ENCODE data around the gene CYTH1. TPM values are rescaled to one million over a fixed set of nuclear protein-coding genes. Genes with fewer than 3 reads are reported as not detected.

Gene CYTH1
- polyA plus RNA-seq, 1 experiment, result 13.7 TPM

GRCh38 chr17:78641666-78642065, 140.4 kb downstream of the CYTH1 start:
- ChIA-PET POLR2A (no interaction called here), CTCF (no interaction called here)
- Histone ChIP-seq H3K4me3 (ENCODE audit: low read depth, low read length) (no peak overlapping the region), H3K27me3 (ENCODE audit: control insufficient read depth, insufficient read depth, low read length) (peaks cover 17% of the 10 kb centered on the region), H3K9me3 (ENCODE audit: control insufficient read depth, insufficient read depth, low read length) (no peaks in the 10 kb centered on the region; the same call in 1 of the 2 replicates), H3K27ac (ENCODE audit: low read depth, low read length) (no peak overlapping the region)
- DNase-seq (ENCODE audit: low read depth, low spot score), result no peak
- no peak for TF ChIP-seq CTCF (IDR thresholded peaks at IDR 0.05; ENCODE audit: low read depth, low read length)

GRCh38 chr17:78641243-78641642, 140.8 kb downstream of the CYTH1 start:
- DNase-seq (ENCODE audit: low read depth, low spot score), result no peak
- no peaks in the 10 kb centered on the region; the same call in 1 of the 2 replicates for H3K9me3 ChIP-seq (ENCODE audit: control insufficient read depth, insufficient read depth, low read length)
- H3K4me3 ChIP-seq (ENCODE audit: low read depth, low read length), result no peak overlapping the region
- peaks cover 18% of the 10 kb centered on the region for H3K27me3 ChIP-seq (ENCODE audit: control insufficient read depth, insufficient read depth, low read length)
- H3K27ac ChIP-seq (ENCODE audit: low read depth, low read length), result no peak overlapping the region
- ChIA-PET POLR2A (no interaction called here), CTCF (no interaction called here)
- TF ChIP-seq CTCF (IDR thresholded peaks at IDR 0.05; ENCODE audit: low read depth, low read length), result no peak

- no peak for DNase-seq (ENCODE audit: low read depth, low spot score)
- POLR2A ChIA-PET, result no interaction called here
Observed at GRCh38 chr17:78640700-78641099, 141.4 kb downstream of the CYTH1 start.

GRCh38 chr17:78637643-78638420, 144.2 kb downstream of the CYTH1 start:
- DNase-seq (ENCODE audit: low read depth, low spot score), result no peak
- ChIA-PET CTCF (no interaction called here), POLR2A (no interaction called here)
- Histone ChIP-seq H3K4me3 (ENCODE audit: low read depth, low read length) (no peak overlapping the region), H3K27me3 (ENCODE audit: control insufficient read depth, insufficient read depth, low read length) (peaks cover 12% of the 10 kb centered on the region), H3K9me3 (ENCODE audit: control insufficient read depth, insufficient read depth, low read length) (no peaks in the 10 kb centered on the region), H3K27ac (ENCODE audit: low read depth, low read length) (no peak overlapping the region)
- TF ChIP-seq CTCF (IDR thresholded peaks at IDR 0.05; ENCODE audit: low read depth, low read length), result no peak

More at GRCh38 chr17:78640700-78641099, 141.4 kb downstream of the CYTH1 start:
- H3K27me3 ChIP-seq (ENCODE audit: control insufficient read depth, insufficient read depth, low read length), result peaks cover 18% of the 10 kb centered on the region
- H3K9me3 ChIP-seq (ENCODE audit: control insufficient read depth, insufficient read depth, low read length), result no peaks in the 10 kb centered on the region; the same call in 1 of the 2 replicates
- no peak overlapping the region for H3K27ac ChIP-seq (ENCODE audit: low read depth, low read length)
- no peak overlapping the region for H3K4me3 ChIP-seq (ENCODE audit: low read depth, low read length)
- CTCF ChIA-PET, result no interaction called here
- no peak for TF ChIP-seq CTCF (IDR thresholded peaks at IDR 0.05; ENCODE audit: low read depth, low read length)

- no peak overlapping the region for H3K4me3 ChIP-seq (ENCODE audit: low read depth, low read length)
- no peak for TF ChIP-seq CTCF (IDR thresholded peaks at IDR 0.05; ENCODE audit: low read depth, low read length)
- no peaks in the 10 kb centered on the region for H3K9me3 ChIP-seq (ENCODE audit: control insufficient read depth, insufficient read depth, low read length)
- CTCF ChIA-PET, result no interaction called here
- POLR2A ChIA-PET, result no interaction called here
- DNase-seq (ENCODE audit: low read depth, low spot score), result no peak
- no peak overlapping the region for H3K27ac ChIP-seq (ENCODE audit: low read depth, low read length)
- H3K27me3 ChIP-seq (ENCODE audit: control insufficient read depth, insufficient read depth, low read length), result peaks cover 12% of the 10 kb centered on the region
Observed at GRCh38 chr17:78637146-78637545, 144.9 kb downstream of the CYTH1 start.
